Gastroesophageal sphincter (tissue), 3 donors: Measurements from ENCODE around the gene FBXL13.

ENCODE experiments used
- CTCF ChIP-seq, 4 experiments: fragments of 200-600 bp in 2 of 4; fragments of 450-650 bp in 2 of 4; sonication (generic) in 1 of 4; IDR thresholded peaks; one replicate each; pipeline ENCODE4 v1.5.1; 2017 to 2019; ENCODE audit warnings: antibody characterized with exemption in 4 of 4, mild to moderate bottlenecking in 2 of 4, moderate library complexity in 2 of 4
- EP300 ChIP-seq: sonication (generic); formaldehyde crosslinking; IDR thresholded peaks from one replicate; pipeline ENCODE4 v1.6.1; 2017; ENCODE audit warnings: antibody characterized with exemption, mild to moderate bottlenecking
- POLR2A ChIP-seq, 2 donors: fragments of 450-650 bp; IDR thresholded peaks; one replicate each; pipeline ENCODE4 v1.6.1; 2017; ENCODE audit warnings: antibody characterized with exemption in 2 of 2, mild to moderate bottlenecking in 2 of 2, moderate library complexity in 1 of 2
- POLR2AphosphoS5 ChIP-seq: sonication (generic); formaldehyde crosslinking; IDR thresholded peaks from one replicate; pipeline ENCODE4 v1.6.1; 2017; ENCODE audit warnings: antibody characterized with exemption

DNA sequence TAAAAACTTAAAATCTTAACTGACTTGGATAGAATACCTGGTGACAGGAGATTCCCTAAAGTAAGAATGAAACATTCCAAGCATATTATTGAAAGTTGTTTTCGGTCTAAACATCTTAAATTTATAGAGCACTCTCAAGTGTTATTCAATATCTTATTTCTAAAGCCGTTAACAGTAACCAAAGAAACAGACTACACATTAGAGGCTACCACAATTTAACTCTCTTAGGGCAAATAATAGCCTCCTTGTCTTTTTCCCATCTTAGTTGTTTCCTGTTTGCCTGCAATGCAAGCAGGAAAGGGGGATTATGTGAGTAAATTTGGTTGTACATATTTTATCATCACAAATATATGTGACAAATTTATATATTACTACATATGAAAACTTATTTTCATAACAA is 42.9 kb upstream of the FBXL13 start:
- TF ChIP-seq CTCF (IDR thresholded peaks at IDR 0.05) (no peak), POLR2A (IDR thresholded peaks at IDR 0.05) (no peak), POLR2AphosphoS5 (no peak), EP300 (no peak)
